SU-DHL-6 (cell line): Measurements from ENCODE around the gene XYLB.
"Not testable (repeated sequence)": the region's sequence is repeated elsewhere in the genome, so short reads cannot be mapped to it uniquely, and the experiment has no call there.

Experiments
- H2AFZ ChIP-seq: fragments of 200-600 bp; sonication (generic); 2 replicates; pipeline ENCODE4 v1.6.1; 2014; ENCODE audit warnings: low read depth, mild to moderate bottlenecking, moderate library complexity, mixed read lengths, antibody characterized with exemption, low read length; ENCODE audit not compliant: severe bottlenecking
- H3F3A ChIP-seq: fragments of 200-600 bp; shearing (Covaris generic); 2 replicates; pipeline ENCODE4 v1.6.0; 2016; ENCODE audit warnings: antibody characterized with exemption, mild to moderate bottlenecking; ENCODE audit not compliant: insufficient read depth
- H3K27ac ChIP-seq: fragments of 200-600 bp; sonication (generic); 2 replicates; pipeline ENCODE4 v1.5.1; 2016; ENCODE audit warnings: low read depth, mild to moderate bottlenecking, low read length, moderate library complexity, mixed read lengths
- H3K27me3 ChIP-seq: fragments of 200-600 bp; sonication (generic), shearing (Covaris generic); 2 replicates; pipeline ENCODE4 v1.6.0; 2014; ENCODE audit warnings: mild to moderate bottlenecking, low read length
- H3K36me3 ChIP-seq: fragments of 200-600 bp; sonication (generic); 2 replicates; pipeline ENCODE4 v1.6.1; 2014; ENCODE audit warnings: mild to moderate bottlenecking, low read length, mixed read lengths
- H3K4me2 ChIP-seq: fragments of 300-600, 200-600 bp; shearing (Covaris generic), sonication (generic); 2 replicates; pipeline ENCODE4 v1.6.0; 2014; ENCODE audit warnings: low read length, low read depth, mild to moderate bottlenecking; ENCODE audit not compliant: poor library complexity, severe bottlenecking
- H3K4me3 ChIP-seq: fragments of 200-600 bp; sonication (generic); 2 replicates; pipeline ENCODE4 v1.5.1; 2014; ENCODE audit warnings: antibody characterized with exemption, low read length, mild to moderate bottlenecking, mixed read lengths; ENCODE audit not compliant: insufficient read depth, poor library complexity, severe bottlenecking
- H3K79me2 ChIP-seq: fragments of 200-600 bp; sonication (generic); 2 replicates; pipeline ENCODE4 v1.6.1; 2014; ENCODE audit warnings: mild to moderate bottlenecking, low read length, moderate library complexity; ENCODE audit not compliant: insufficient read depth
- H3K9ac ChIP-seq: fragments of 200-600 bp; sonication (generic); 2 replicates; pipeline ENCODE4 v1.7.0; 2014; ENCODE audit warnings: mild to moderate bottlenecking, low read length
- H3K9me2 ChIP-seq: fragments of 200-600 bp; sonication (generic); replicated peaks from 2 replicates; pipeline ENCODE4 v1.6.1; 2014; ENCODE audit warnings: low read length; ENCODE audit not compliant: insufficient read depth
- H3K9me3 ChIP-seq: fragments of 200-600 bp; sonication (generic); 2 replicates; pipeline ENCODE4 v1.6.1; 2014; ENCODE audit warnings: low read length, mixed read lengths; ENCODE audit not compliant: insufficient read depth
- H4K20me1 ChIP-seq: fragments of 200-600 bp; sonication (generic); 2 replicates; pipeline ENCODE4 v1.6.1; 2014; ENCODE audit warnings: low read depth, mild to moderate bottlenecking, antibody characterized with exemption, low read length, moderate library complexity, mixed read lengths
- EZH2phosphoT487 ChIP-seq: fragments of 200-600 bp; sonication (generic), shearing (Covaris generic); conservative IDR thresholded peaks from 2 replicates; pipeline ENCODE4 v1.6.1; 2018; ENCODE audit warnings: mild to moderate bottlenecking, antibody characterized with exemption, low read length, moderate library complexity, mixed read lengths
- TF ChIP-seq, protein P1 (sequence below): fragments of 200-600 bp; sonication (generic); IDR thresholded peaks from one replicate; pipeline ENCODE4 v1.5.1; 2017; ENCODE audit warnings: antibody characterized with exemption, mild to moderate bottlenecking, low read length, moderate library complexity; ENCODE audit not compliant: insufficient read depth, poor library complexity, severe bottlenecking

Gene XYLB

DNA sequence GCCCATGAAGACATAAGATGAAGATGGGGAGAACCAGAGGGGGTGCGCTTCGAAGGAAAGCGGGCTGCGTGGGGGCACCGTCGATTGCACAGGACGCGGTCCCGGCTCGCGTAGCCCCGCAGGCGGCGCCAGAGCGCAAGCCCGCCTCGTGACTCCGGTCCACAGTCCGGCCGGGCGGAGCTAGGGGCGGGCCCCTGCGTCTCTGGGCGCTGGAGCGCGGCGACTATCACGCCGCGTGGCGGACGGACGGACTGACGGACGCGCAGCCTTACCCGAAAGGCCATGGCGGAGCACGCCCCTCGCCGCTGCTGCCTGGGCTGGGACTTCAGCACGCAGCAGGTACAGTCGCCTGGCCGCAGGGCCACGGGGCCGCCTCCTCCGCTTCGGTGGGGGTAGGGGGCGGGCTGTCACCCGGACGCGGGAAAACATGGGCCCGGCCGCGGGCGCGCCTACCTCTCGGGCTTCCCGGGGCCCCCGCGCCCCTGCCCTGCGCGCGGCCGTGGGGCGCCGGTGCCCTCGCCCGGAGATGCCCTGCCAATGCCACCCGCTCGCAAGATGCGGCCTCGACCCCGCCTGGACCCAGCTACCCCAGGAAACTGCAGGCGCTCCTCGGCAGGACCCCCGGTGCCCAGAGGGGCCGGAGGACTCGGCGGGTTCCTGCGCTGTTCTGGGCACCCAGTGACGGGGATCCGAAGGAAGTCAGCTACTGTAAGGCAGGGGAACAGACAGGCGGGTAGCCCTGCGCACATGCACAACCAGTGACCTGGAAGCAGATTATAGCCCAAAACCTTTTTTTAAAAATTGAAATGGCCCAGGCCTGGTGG is at the start of gene XYLB:
TSS of gene XYLB (plus strand) at position 199 of the 824 bp plus-strand sequence. CDS start at position 283, 84 bp downstream.
- no peaks in the 10 kb centered on the region for H3K9me3 ChIP-seq
- peak within 1 kb of the TSS; percentile 94 for H2AFZ ChIP-seq
- no peaks in the 10 kb centered on the region for H4K20me1 ChIP-seq
- peak within 1 kb of the TSS; percentile 74 for H3K9ac ChIP-seq
- no peaks in the 10 kb centered on the region for H3K9me2 ChIP-seq
- H3F3A ChIP-seq: 0 out of 2 replicates have a peak, but pooled peaks cover 3% of the 10 kb centered on the region
- TF ChIP-seq, protein P1, sequence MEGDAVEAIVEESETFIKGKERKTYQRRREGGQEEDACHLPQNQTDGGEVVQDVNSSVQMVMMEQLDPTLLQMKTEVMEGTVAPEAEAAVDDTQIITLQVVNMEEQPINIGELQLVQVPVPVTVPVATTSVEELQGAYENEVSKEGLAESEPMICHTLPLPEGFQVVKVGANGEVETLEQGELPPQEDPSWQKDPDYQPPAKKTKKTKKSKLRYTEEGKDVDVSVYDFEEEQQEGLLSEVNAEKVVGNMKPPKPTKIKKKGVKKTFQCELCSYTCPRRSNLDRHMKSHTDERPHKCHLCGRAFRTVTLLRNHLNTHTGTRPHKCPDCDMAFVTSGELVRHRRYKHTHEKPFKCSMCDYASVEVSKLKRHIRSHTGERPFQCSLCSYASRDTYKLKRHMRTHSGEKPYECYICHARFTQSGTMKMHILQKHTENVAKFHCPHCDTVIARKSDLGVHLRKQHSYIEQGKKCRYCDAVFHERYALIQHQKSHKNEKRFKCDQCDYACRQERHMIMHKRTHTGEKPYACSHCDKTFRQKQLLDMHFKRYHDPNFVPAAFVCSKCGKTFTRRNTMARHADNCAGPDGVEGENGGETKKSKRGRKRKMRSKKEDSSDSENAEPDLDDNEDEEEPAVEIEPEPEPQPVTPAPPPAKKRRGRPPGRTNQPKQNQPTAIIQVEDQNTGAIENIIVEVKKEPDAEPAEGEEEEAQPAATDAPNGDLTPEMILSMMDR: peak; percentile 43
- no peak for TF ChIP-seq EZH2phosphoT487
- peaks cover 7% of the 10 kb centered on the region for H3K79me2 ChIP-seq
- H3K4me2 ChIP-seq: peak within 1 kb of the TSS; percentile 61
- H3K4me3 ChIP-seq: peak within 1 kb of the TSS; percentile 77
- no peak within 1 kb of the TSS for H3K27ac ChIP-seq
- H3K36me3 ChIP-seq: 0 out of 2 replicates have a peak, but pooled peaks cover 4% of the 10 kb centered on the region
- no peaks in the 10 kb centered on the region for H3K27me3 ChIP-seq

DNA sequence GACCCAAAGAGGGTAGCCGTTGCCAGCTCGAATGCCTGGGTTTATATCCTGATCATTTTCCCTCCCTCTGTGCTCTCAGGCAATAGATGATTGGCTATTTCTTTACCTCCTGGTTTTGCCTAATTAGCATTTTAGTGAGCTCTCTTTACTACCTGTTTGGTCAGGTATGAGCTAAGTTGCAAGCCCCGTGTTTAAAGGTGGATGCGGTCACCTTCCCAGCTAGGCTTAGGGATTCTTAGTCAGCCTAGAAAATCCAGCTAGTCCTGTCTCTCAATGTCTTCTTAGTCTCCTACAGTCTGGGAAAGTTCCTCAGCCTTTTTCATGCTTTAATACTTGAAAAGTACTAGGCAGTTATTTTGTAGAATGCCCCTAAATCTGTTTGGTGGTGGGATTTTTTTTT is 49.5 kb upstream of the XYLB start:
- not testable (repeated sequence) for H3K79me2 ChIP-seq, H3K4me3 ChIP-seq, H2AFZ ChIP-seq, H3K9me3 ChIP-seq, H3K36me3 ChIP-seq, H4K20me1 ChIP-seq, H3K27me3 ChIP-seq, H3K9ac ChIP-seq, H3K9me2 ChIP-seq, H3K27ac ChIP-seq, H3K4me2 ChIP-seq, H3F3A ChIP-seq

DNA sequence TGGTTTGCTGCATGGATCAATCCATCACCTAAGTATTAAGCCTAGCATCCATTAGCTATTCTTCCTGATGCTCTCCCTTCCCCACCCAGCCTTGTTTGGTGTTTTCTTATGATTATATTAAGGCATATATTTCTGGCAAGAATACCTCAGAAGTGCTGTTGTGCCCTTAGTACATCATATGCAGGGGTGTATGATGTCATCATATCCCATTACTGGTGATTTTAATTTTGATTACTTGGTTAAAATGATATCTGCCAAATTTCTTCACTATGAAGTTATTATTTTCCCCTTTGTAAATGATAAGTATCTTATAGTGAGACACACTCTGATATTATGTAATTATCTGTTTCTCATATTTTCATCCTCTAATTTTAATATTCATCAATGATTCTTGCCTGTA is 49.0 kb upstream of the XYLB start:
- no peak overlapping the region for H3K9ac ChIP-seq
- H2AFZ ChIP-seq: no peak overlapping the region
- H3K27me3 ChIP-seq: no peaks in the 10 kb centered on the region
- no peaks in the 10 kb centered on the region for H3F3A ChIP-seq
- no peaks in the 10 kb centered on the region for H3K9me2 ChIP-seq
- no peak overlapping the region for H3K27ac ChIP-seq
- H3K9me3 ChIP-seq: no peaks in the 10 kb centered on the region
- H4K20me1 ChIP-seq: no peaks in the 10 kb centered on the region
- no peaks in the 10 kb centered on the region for H3K36me3 ChIP-seq
- no peak for TF ChIP-seq EZH2phosphoT487
- TF ChIP-seq, protein P1: no peak
- H3K79me2 ChIP-seq: no peaks in the 10 kb centered on the region
- no peak overlapping the region for H3K4me2 ChIP-seq
- no peak overlapping the region for H3K4me3 ChIP-seq

DNA sequence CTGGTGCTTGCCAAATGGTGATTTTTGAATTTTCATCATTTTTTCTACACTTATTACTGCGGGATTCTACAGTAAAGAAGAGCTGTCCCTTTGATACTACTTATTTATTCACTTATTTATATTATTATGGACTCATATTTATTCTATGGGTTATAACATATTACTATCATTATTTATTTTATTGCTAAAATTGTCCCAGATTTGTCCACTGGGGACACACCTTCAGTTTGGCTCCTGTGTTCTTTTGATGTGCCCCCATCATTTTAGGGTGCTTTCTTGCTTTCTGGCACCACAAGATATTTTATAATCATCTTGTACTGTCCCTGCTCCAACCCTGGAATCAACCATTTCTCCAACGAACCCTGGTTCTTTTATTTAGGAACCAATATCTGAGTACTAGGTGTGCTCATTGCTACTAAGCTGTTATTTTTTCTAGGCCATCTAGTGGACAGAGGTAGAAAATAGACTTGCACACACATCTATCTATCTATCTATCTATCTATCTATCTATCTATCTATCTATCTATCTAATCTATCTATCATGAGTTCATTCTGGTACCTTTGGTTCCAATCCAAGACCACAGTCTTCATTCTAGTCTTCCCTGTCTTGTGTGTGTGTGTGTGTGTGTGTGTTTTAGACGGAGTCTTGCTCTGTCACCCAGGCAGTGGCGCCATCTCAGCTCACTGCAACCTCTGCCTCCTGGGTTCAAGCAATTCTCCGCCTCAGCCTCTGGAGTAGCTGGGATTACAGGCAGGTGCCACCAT is 48.5 kb upstream of the XYLB start:
- H2AFZ ChIP-seq: no peak overlapping the region
- H3K9me3 ChIP-seq: no peaks in the 10 kb centered on the region
- no peak overlapping the region for H3K4me2 ChIP-seq
- H3K4me3 ChIP-seq: no peak overlapping the region
- H3K9me2 ChIP-seq: no peaks in the 10 kb centered on the region
- no peaks in the 10 kb centered on the region for H4K20me1 ChIP-seq
- H3K27me3 ChIP-seq: no peaks in the 10 kb centered on the region
- H3K79me2 ChIP-seq: no peaks in the 10 kb centered on the region
- H3K36me3 ChIP-seq: no peaks in the 10 kb centered on the region
- no peaks in the 10 kb centered on the region for H3F3A ChIP-seq
- TF ChIP-seq, protein P1: peak; percentile 39
- TF ChIP-seq EZH2phosphoT487: no peak
- no peak overlapping the region for H3K9ac ChIP-seq
- no peak overlapping the region for H3K27ac ChIP-seq
